Measurements from ENCODE around the gene STPG2.
"Not testable (repeated sequence)": the region's sequence is repeated elsewhere in the genome, so short reads cannot be mapped to it uniquely, and the experiment has no call there.

STPG2 gene

DNA sequence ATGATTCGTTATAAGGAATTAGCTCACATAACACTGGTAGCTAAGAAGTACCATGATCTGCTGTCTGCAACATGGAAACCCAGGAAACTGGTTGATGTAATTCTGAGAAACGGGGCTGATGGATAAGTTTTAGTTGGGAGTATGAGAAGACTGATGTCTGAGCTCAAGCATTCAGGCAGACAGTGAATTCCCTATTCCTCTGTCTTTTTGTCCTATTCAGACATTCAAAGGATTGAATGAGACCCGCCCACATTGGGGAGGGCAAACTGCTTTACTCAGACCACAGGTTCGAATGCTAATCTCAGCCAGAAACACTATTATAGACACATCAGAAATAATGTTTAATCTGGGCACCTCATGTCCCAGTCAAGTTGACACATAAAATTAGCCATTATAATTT, 515.5 kb downstream of the STPG2 start:
- DNase-seq, result no peak

DNA sequence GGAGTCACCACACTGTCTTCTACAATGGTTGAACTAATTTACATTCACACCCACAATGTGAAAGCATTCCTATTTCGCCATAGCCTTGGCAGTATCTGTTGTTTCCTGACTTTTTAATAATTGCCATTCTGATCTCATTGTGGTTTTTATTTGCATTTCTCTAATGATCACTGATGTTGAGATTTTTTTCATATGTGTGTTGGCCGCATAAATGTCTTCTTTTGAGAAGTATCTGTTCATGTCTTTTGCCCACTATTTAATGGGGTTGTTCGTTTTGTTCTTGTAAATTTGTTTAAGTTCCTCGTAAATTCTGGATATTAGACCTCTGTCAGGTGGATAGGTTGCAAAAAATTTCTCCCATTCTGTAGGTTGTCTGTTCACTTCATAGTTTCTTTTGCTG, 519.1 kb downstream of the STPG2 start:
- DNase-seq, result no peak

GRCh38 chr4:97605932-97606331, 537.3 kb downstream of the STPG2 start:
- DNase-seq, result no peak

DNA sequence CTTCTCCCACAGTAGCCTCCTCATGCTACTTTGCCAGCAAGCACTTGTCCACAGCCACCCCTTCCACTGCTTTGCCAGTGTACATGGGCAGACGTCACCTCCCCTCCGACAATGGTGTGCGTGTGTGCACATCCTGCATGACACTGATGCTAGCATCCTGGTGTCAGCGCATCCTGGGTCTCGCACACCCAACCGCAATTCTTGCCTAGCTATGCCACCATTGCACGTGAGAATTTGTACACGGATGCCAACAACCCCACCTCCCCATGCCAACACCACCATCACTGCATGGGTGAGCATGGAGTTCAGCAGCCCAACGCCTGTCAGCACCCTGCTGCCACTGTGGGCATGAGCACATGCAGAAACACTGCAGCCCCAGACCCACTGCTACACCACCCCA, 550.0 kb downstream of the STPG2 start:
- DNase-seq, result no peak

DNA sequence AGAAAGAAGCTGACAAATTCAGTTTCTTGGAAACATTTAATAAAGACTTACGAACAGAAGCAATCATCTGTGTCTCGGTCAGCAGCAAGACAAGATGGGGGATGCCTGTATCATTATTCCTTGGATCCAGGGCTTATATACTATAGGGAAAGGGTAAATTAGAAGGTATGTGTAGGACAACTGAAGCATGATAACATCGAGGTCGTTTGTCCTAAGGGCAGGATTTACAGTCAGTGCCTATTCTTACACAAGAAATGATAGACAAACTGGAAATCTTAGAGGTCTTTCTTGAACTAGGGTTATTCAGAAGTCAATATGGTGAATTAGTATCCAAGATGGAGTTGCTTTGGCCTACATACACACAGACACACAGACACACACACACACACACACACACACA, 553.0 kb downstream of the STPG2 start:
- DNase-seq, result no peak

DNA sequence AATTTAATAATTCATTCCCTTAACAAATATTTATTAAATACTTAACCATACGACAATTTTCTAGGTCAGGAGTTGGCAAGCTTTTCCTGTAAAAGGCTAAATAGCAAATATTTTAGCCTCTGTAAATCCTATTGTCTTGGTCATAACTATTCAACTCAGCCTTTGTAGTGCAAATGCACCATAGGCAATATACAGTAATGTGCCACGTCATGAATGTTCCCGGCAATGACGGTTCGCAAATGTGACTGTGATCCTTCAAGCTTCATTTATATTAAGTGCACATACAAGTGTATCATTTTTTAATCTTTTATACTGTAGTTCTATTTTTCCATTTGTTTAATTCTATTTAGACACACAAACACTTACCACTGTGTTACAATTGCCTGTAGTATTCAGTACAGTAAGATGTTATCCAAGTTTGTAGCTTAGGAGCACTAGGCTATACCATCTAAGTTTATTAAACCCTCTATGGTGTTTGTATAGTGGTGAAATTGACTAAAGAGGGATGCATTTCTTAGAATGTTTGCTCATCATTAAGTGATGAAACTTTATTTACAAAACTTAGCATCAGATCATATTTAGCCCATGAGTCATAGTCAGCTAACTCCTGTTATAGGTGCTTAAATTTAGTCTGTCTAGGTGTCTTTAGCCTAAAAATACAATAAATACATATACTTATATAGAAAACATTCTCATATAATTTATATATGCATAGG, 553.6 kb downstream of the STPG2 start:
- DNase-seq, result peak; percentile 7

- DNase-seq, result no peak
These were observed 555.4 kb downstream of the STPG2 start for GRCh38 chr4:97587912-97588311.

DNA sequence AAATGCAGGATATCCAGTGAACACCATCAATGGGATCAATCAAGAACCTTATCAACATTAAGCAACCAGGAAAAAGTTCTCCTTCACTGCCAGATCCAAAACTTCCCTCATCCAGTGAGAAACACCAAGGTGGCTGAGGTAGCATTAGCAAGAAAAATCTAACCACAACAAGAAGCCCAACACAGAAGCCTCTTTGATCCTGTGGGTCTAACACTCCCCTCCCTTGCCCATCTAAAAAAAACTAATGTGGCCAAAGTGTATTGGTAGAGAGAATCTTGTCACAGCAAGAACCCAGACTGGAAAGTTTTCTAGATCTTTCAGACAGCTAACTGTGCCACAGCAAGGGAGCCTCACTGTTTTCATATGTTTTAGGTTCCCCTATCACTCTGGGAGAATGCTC, 558.0 kb downstream of the STPG2 start:
- DNase-seq, result no peak

GRCh38 chr4:97582890-97583289, 560.4 kb downstream of the STPG2 start:
- DNase-seq, result no peak

- peak; percentile 47 for DNase-seq
These were observed 566.3 kb downstream of the STPG2 start for GRCh38 chr4:97577004-97577403.

GRCh38 chr4:97560009-97560408, 583.3 kb downstream of the STPG2 start:
- no peak for DNase-seq

DNA sequence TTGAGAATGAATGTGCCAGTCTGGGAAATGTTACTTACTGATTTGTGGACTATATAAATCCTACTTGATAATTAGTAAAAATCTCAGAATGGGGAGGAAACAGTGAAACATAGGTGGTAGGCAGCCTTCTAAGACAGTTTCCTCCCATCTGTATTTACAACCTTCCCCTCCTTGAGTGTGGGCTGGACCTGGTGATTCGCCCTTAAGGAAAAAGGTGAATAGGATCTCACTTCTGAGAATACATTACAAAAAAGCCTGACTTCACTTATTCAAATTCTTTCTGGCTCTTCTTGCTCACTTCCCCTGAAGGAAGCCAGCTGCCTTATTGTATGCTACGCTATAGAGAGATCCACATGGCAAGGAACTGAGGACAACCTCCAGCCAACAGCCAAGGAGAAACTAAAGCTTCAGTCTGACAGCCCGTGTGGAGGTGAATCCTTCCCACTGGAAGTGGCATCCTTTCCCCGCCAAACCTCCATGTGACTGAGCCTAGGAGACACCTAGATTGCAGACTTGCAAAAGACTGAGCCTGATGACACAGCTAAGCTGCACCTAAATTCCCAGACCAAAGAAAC, 585.0 kb downstream of the STPG2 start:
- DNase-seq, result no peak

GRCh38 chr4:97550637-97551036, 592.6 kb downstream of the STPG2 start:
- not testable (repeated sequence) for DNase-seq

DNA sequence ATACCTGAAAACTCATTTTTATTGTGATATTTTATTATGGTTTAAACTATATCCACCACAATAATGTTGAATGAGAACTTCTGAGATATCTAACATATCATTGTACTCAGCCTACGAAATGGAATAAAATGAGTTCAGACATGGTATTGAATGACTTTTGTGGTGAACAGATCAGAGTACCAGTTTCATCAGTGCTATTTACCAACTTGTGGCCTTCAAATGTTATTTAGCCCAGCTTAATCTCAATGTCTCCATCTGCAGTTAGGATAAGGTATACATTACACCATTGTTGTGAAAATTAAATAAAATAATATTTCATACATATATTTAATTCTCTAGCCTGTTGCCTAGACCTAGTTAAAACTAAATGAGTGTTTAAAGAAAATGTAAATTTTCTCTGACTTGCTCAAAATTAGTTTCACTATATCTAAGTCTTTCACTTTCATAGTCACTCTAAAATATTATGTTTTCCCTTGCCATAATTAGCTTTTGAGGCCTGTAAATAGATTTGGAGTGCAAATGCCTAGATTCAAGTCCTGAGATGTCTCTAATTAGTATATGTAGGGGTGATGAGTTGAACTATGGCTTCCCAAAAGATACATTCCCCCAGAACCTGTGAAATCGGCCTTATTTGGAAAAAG, 594.2 kb downstream of the STPG2 start:
- peak; percentile 15 for DNase-seq

GRCh38 chr4:97548186-97548585, 595.1 kb downstream of the STPG2 start:
- no peak for DNase-seq

DNA sequence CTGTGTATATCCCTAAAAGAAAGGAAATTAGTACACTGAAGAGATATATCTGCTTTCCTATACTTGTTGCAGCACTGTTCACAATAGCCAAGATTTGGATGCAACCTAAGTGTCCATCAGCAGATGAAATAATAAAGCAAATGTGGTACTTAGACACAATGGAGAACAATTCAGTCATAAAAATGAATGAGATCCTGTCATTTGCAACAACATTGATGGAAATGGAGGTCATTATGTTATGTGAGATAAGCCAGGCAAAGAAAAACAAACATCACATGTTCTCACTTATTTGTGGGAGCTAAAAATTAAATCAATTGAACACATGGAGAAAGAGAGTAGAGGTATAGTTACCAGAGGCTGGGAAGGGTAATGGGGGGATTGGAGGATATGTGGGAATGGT, 611.9 kb downstream of the STPG2 start:
- no peak for DNase-seq

GRCh38 chr4:97530676-97531075, 612.6 kb downstream of the STPG2 start:
- no peak for DNase-seq

GRCh38 chr4:97525236-97525635, 618.0 kb downstream of the STPG2 start:
- peak; percentile 6 for DNase-seq

- DNase-seq, result no peak
These were observed 625.3 kb downstream of the STPG2 start for GRCh38 chr4:97517939-97518338.

- DNase-seq, result no peak
These were observed 629.4 kb downstream of the STPG2 start for GRCh38 chr4:97513917-97514316.
